Measurements from ENCODE around the gene ATP5IF1.

The ATP5IF1 gene

GRCh38 chr1:28235755-28236655, at the start of gene ATP5IF1:
TSS of gene ATP5IF1 (plus strand) at chr1:28236124. CDS start at chr1:28236184, 60 bp downstream.
- DNase-seq, result peak; percentile 96

- DNase-seq, result no peak
These were observed 45.5 kb upstream of the ATP5IF1 start for GRCh38 chr1:28190337-28190979.

GRCh38 chr1:28190996-28191645, 44.8 kb upstream of the ATP5IF1 start:
- no peak for DNase-seq

DNA sequence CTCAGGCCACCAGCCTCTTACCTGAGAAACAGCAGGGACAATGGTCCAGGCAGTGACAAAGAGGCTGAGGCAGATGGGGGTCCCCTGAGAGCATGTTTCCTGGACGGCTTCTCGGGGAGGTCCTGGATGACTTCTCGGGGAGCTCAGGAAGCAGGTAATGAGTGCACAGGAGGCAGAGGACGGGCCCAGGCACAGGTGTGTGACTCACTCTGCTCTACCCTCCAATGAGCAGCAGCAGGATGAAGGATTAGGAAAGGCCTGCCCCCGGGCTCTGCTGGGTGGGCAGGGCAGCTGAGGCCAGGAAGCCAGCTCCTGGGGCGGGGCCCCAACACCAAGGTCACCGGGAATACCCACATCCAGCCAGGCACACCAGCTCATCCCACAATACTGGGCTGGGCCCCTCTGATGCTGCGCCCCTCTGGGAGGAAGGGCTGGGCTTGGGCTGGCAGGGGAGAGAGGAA, 42.2 kb upstream of the ATP5IF1 start:
- DNase-seq, result no peak

GRCh38 chr1:28194326-28195035, 41.4 kb upstream of the ATP5IF1 start:
- no peak for DNase-seq

DNA sequence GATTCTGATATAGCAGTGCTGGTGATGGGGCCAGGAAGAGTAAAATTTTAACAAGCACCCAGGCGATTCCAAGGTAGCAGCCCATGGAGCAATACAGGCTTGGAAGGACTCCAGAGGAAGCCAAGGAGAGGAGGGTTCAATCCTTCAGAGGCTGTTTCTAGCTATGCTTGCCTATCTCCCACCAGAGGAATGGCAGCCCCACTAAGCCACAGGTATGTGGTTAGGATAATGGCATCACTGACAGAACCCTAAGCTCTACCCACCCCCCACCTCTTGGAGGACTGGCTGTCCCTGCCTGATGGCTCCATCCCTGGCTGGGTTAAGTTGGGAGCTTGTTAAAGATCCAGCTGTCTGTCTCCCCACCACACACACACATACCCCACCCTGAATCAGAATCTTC, 40.1 kb upstream of the ATP5IF1 start:
- no peak for DNase-seq

- DNase-seq, result no peak
These were observed 39.6 kb upstream of the ATP5IF1 start for GRCh38 chr1:28196330-28196729.

- no peak for DNase-seq
These were observed 38.1 kb upstream of the ATP5IF1 start for GRCh38 chr1:28197682-28198415.

GRCh38 chr1:28199328-28200233, 36.3 kb upstream of the ATP5IF1 start:
- peak; percentile 59 for DNase-seq

DNA sequence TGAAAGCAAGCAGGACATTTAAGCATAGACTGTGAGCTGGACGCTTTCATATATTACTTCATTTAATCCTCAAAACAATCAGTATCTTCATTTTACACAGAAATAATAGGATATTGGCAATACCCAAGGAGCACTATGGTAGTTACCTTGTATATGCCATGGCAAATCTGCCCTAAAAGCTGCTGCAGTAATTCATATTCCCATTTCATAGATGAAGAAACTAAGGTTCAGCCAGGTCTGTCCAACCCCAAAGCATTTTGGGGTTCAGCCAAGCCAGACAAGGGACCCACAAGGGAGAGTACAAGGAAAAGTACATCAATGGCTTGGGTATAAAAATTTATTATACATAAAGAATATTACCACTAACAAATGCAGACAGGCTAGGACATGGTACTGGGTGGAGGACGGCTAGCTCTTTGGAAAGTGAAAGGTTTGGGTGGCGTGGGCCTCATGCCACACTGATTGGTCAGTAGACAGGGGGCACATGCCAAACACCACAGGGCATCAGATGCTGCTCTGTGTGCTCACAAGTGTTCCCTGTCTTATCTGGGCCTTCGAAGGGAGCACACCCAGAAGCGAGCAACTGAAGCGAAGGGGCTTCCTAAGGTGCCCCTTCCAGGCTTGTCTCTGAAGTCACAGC, 35.6 kb upstream of the ATP5IF1 start:
- no peak for DNase-seq

DNA sequence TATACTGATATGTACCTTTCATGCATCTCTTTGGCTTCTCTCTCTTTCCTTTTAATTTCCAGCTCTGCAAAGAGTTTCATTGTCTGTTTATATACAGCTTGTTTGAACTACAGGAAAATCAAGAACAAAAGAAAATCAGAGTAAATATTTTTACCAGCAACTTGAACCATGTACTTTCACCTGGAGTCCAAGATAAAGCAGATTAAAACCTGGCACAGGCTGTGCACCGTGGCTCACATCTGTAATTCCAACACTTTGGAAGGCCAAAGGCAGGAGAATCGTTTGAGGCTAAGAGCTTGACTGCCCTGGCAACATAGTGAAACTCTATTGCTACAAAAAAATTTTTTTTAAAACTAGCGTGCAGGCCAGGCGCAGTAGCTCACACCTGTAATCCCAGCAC, 30.7 kb upstream of the ATP5IF1 start:
- no peak for DNase-seq

- peak; percentile 66 for DNase-seq
These were observed 27.0 kb upstream of the ATP5IF1 start for GRCh38 chr1:28208818-28209441.

DNA sequence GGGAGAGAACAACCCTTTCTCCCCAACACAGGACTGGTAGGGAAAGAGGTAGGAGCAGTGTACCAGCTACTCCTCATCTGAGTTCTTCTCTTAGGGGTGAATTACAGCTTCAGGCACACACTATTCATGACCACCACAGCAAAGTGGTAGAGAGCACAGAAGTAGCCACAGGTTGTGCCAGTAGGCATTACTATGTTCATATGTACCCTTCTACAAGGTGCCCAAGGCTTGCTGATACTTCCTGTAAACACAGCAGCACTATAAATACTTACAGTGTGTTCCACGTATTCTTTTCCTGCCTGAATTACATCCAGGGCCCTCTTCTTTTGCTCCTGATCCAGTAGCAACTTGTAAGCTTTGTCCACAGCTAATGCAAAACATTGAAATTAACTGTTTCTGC, 26.2 kb upstream of the ATP5IF1 start:
- DNase-seq, result no peak

DNA sequence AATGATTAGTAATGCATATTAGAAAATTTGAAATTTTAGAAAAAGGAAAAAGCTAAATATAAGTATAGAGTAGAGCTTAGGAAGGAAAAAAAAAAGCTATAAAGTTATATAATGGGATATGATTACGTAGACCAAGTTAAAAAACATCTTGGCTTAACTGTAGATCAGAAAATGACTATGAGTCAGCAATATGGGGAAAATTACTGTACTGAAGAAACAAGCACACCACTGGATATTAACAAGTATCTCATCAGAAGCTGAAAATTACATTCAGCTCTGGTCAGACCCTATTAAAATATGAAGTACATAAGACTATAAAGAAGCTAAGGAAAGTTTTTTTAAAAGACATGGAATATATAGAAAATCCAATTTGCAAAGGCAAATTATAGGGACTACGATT, 22.6 kb upstream of the ATP5IF1 start:
- DNase-seq, result no peak

- no peak for DNase-seq
These were observed 6.8 kb upstream of the ATP5IF1 start for GRCh38 chr1:28229089-28229488.

GRCh38 chr1:28229996-28230395, 5.9 kb upstream of the ATP5IF1 start:
- DNase-seq, result no peak

GRCh38 chr1:28232558-28233263, 3.2 kb upstream of the ATP5IF1 start, which contains the start of gene DNAJC8:
TSS of gene DNAJC8 (minus strand) at chr1:28233029. CDS start at chr1:28232998, 31 bp downstream.
- DNase-seq, result peak; percentile 97

DNA sequence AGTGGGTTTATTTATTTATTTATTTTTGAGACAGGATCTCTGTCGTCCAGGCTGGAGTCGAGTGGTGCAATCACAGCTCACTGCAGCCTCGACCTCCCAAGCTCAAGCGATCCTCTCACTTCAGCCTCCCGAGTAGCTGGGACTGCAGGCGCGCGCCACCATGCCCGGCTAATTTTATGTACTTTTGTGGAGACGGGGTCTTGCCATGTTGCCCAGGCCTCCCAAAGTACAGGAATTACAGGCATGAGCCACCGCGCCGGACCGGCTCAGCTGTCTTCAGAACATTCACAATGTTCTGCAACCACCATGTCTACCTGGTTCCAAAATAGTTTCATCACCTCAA, 2.7 kb upstream of the ATP5IF1 start:
- no peak for DNase-seq

- no peak for DNase-seq
These were observed 865 bp downstream of the ATP5IF1 start for GRCh38 chr1:28236656-28237322.

Measured in CD4-positive, alpha-beta T cell treated with Interleukin-6 for 4 hours (primary cell).